Spinal cord (tissue), 4 donors: ENCODE data around the gene TBRG1. TPM values are rescaled to one million over a fixed set of nuclear protein-coding genes. Genes with fewer than 3 reads are reported as not detected.

Source experiments
- polyA plus RNA-seq, 2 donors: library from polyadenylated mRNA; unstranded; fragments of 120-200 nt; gene quantifications; one replicate each; pipeline ENCODE4 v1.2.1, GENCODE V29; 2013; ENCODE audit not compliant: insufficient read length in 2 of 2
- small RNA-seq: library from RNA; depleted of rRNA; stranded (forward); fragments of <200 nt; gene quantifications from one replicate; pipeline ENCODE3, GENCODE V24; 2014; ENCODE audit warnings: low replicate concordance
- total RNA-seq, 2 donors: library from RNA; depleted of rRNA in 1 of 2; stranded (reverse); fragments of 120-200 nt in 1 of 2; fragments of >200 nt in 1 of 2; gene quantifications; one replicate each; pipeline versions ENCODE4 v1.2.3 to v1.2.4, GENCODE V29; 2013 to 2014

TBRG1 gene
- total and polyA plus RNA-seq, 4 donors, result 26.5 to 52.0 (median 43.5) TPM

Small RNAs within 50 kb of the gene (small RNA-seq; reads per million reads assigned to genes)
- gene RNA5SP352, result not detected

Other genes starting within 250 kb of the TBRG1 start
- gene OR8B2, start 238.4 kb upstream of the TBRG1 start, total RNA-seq, result not detected
- not detected for gene OR8B2, start 238.4 kb upstream of the TBRG1 start, polyA plus RNA-seq
- not detected for gene OR8B3, start 223.8 kb upstream of the TBRG1 start, total RNA-seq
- not detected for gene OR8B3, start 223.8 kb upstream of the TBRG1 start, polyA plus RNA-seq
- not detected for gene OR8B4, start 198.0 kb upstream of the TBRG1 start, total RNA-seq
- not detected for gene OR8B4, start 198.0 kb upstream of the TBRG1 start, polyA plus RNA-seq
- gene OR8B8, start 177.2 kb upstream of the TBRG1 start, total RNA-seq, result not detected
- not detected for gene OR8B8, start 177.2 kb upstream of the TBRG1 start, polyA plus RNA-seq
- not detected for gene OR8B12, start 79.2 kb upstream of the TBRG1 start, total RNA-seq
- gene OR8B12, start 79.2 kb upstream of the TBRG1 start, polyA plus RNA-seq, result not detected
- gene OR8A1, start 52.9 kb upstream of the TBRG1 start, total RNA-seq, result not detected
- gene OR8A1, start 52.9 kb upstream of the TBRG1 start, polyA plus RNA-seq, result under 1 TPM in 1 of 2 donors, not detected in 1; 0.03 TPM
- gene PANX3, start 11.4 kb upstream of the TBRG1 start, total RNA-seq, result under 1 TPM in 1 of 2 donors, not detected in 1; 0.11 TPM
- not detected for gene PANX3, start 11.4 kb upstream of the TBRG1 start, polyA plus RNA-seq
- gene SIAE, start 50.9 kb downstream of the TBRG1 start, total RNA-seq, result 10 to 100 TPM; 17.0 to 31.1 TPM
- gene SIAE, start 50.9 kb downstream of the TBRG1 start, polyA plus RNA-seq, result 10 to 100 TPM; 29.9 to 30.3 TPM
- 10 to 100 TPM in 1 of 2 donors, 1 to 10 TPM in 1; 7.7 to 29.6 TPM for gene SPA17, start 51.0 kb downstream of the TBRG1 start, total RNA-seq
- 10 to 100 TPM; 16.6 to 23.8 TPM for gene SPA17, start 51.0 kb downstream of the TBRG1 start, polyA plus RNA-seq
- gene NRGN, start 117.1 kb downstream of the TBRG1 start, total RNA-seq, result 1 to 10 TPM; 1.5 to 1.8 TPM
- gene NRGN, start 117.1 kb downstream of the TBRG1 start, polyA plus RNA-seq, result 10 to 100 TPM; 31.4 to 33.3 TPM
- 1 to 10 TPM in 1 of 2 donors, under 1 TPM in 1; 0.20 to 1.3 TPM for gene VSIG2, start 129.4 kb downstream of the TBRG1 start, total RNA-seq
- 1 to 10 TPM; 1.2 to 2.3 TPM for gene VSIG2, start 129.4 kb downstream of the TBRG1 start, polyA plus RNA-seq
- gene ESAM, start 139.4 kb downstream of the TBRG1 start, total RNA-seq, result 10 to 100 TPM in 1 of 2 donors, 1 to 10 TPM in 1; 9.5 to 23.3 TPM
- 10 to 100 TPM; 38.2 to 43.1 TPM for gene ESAM, start 139.4 kb downstream of the TBRG1 start, polyA plus RNA-seq
- gene MSANTD2, start 177.5 kb downstream of the TBRG1 start, total RNA-seq, result 10 to 100 TPM; 17.8 to 21.0 TPM
- gene MSANTD2, start 177.5 kb downstream of the TBRG1 start, polyA plus RNA-seq, result 10 to 100 TPM; 24.1 to 28.4 TPM
- gene ROBO3, start 242.6 kb downstream of the TBRG1 start, total RNA-seq, result 10 to 100 TPM; 14.8 to 42.6 TPM
- 10 to 100 TPM; 75.6 to 81.5 TPM for gene ROBO3, start 242.6 kb downstream of the TBRG1 start, polyA plus RNA-seq